HG03066 (cell line): ENCODE data around the gene CTSW.
A peak's percentile ranks its signal among the peaks of the same experiment; 100 is the strongest.

Source experiments
- ATAC-seq: cut with Tn5 transposase; IDR thresholded peaks from one replicate; pipeline ENCODE4 v1.9.1; 2021; ENCODE audit warnings: low read depth; ENCODE audit not compliant: unreplicated experiment

The CTSW gene

GRCh38 chr11:65865550-65866172 is 14.0 kb upstream of the CTSW start:
- ATAC-seq = no peak

- ATAC-seq = no peak
Measured at GRCh38 chr11:65866509-65867283, 12.9 kb upstream of the CTSW start.

DNA sequence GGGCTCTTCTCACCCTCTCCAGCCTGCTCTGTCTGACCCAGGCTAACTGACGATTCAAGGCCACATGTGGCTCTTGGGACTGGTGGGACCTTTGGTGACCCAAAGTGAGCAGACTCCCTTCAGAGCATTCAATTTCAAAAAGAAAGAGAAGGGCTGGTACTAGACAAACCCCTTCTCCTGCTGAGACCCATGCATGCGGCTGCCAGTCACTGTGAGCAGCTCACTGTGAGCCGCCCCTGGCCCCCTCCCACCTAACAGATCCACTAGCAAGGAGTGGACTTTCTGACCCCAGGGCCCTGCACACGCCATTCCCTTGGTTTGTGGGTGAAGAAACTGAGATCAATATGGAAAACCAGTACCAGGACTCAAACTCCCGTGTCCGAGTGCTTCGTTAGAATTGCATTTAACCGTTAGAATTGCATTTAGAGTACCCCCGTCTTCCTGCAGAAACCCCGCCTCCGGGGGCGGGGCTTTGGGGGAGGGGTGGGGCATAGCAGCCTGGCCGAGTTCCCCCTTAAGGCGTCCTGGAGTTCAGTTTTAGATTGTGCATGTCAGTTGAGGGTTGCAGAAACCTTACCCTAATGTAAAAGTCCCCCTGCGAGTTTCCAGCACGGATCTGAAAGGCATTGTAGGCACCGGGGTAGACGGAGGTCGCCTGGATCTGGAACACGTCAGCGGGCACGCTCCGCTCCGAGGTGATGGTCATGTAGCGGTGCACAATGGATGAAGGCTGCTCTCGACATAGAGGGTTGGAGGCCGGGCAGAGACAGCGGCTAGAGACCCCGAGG is 12.2 kb upstream of the CTSW start:
- no peak for ATAC-seq

- ATAC-seq = no peak
Measured at GRCh38 chr11:65868076-65868667, 11.5 kb upstream of the CTSW start.

GRCh38 chr11:65868907-65869306 is 10.7 kb upstream of the CTSW start:
- ATAC-seq = no peak

DNA sequence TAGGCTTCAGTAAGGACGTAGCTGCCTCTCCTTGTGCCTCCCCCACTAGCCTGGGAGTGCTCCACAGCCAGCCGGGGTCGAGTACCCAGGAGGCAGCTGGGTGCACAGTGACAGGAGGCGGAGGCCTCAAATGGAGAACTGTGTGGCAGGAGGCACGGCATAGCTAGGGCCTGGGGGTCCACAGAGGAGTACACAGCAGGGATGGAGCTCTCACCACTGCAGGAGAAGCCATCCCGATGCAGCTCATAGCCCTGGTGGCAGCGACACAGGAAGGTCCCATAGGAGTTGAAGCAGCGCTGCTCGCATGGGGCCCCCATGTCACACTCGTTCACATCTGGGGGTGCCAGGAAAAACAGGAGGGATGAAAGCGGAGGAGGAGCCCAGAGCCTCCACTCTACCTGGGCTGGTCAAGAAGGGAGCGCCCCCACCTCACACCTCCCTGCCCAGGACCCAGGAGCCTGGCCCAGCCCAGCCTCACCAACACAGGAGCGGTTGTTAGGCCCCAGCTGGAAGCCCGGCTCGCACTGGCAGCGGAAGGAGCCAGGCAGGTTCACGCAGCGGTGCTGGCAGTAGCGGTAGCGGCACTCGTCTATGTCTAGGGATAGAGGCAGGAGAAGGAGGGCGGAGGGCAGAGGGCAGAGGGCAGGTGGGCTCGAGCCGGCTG is 9.9 kb upstream of the CTSW start:
- ATAC-seq = no peak

DNA sequence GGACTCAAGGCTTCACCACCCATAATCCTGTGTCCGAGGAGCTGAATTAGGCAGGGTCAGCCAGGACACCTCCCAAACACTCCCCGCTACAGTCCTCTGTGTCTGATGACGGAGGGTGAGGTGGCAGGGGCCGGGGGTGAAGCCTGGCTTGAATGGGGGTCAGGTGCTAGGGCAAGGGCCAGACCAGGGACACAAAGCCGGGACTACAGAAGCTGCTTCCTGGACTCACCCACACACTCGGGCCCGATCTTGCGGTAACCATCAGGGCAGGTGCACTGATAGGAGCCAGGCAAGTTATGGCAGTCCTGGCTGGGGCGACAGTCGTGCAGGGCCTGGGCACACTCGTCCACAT is 9.4 kb upstream of the CTSW start:
- no peak for ATAC-seq

GRCh38 chr11:65870706-65871681 is 8.6 kb upstream of the CTSW start:
- ATAC-seq = no peak

GRCh38 chr11:65871811-65872548 is 7.7 kb upstream of the CTSW start:
- no peak for ATAC-seq

- ATAC-seq = no peak
Measured at GRCh38 chr11:65872586-65873317, 6.9 kb upstream of the CTSW start, which contains the start of gene EFEMP2. EFEMP2 (minus strand) TSS chr11:65872800; CDS start chr11:65872354, 446 bp downstream.

DNA sequence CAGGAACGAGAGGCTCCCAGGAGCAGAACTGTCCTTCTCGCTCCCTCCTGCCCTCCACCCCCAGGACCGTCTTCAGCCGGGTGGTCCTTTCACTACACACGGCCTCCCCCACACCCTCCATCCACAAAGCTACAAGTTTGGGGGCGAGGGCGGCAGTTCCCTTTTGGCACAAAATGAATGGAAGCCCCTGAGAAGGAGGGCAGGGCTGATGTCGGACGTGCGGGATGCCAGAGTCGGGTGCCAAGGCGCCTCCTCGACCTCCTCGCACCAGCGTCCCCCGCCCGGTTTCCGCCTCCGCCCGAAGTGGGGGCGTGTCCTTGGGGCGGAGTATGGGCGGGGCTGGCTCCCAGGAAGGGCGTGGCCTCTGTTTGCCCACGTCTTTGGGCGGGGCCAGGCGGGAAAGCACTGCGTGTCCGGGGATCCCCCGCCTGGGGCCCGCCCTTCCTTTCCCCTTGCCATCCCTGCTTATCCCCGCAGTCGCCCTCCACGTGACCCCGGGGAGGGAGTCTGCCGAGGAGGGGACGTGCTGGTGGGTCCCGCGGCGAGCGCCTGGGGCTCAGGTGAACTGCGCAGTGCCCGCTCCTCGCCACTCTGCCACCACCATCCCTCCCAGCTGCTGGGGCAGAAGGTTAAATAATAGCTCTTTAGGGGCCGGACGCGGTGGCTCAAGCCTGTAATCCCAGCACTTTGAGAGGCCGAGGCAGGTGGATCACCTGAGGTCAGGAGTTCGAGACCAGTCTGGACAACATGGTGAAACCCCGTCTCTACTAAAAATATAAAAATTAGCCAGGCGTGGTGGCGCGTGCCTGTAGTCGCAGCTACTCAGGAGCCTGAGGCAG is 6.1 kb upstream of the CTSW start:
- ATAC-seq = peak; percentile 65

GRCh38 chr11:65880027-65880426 is 390 bp downstream of the CTSW start:
- ATAC-seq = no peak

DNA sequence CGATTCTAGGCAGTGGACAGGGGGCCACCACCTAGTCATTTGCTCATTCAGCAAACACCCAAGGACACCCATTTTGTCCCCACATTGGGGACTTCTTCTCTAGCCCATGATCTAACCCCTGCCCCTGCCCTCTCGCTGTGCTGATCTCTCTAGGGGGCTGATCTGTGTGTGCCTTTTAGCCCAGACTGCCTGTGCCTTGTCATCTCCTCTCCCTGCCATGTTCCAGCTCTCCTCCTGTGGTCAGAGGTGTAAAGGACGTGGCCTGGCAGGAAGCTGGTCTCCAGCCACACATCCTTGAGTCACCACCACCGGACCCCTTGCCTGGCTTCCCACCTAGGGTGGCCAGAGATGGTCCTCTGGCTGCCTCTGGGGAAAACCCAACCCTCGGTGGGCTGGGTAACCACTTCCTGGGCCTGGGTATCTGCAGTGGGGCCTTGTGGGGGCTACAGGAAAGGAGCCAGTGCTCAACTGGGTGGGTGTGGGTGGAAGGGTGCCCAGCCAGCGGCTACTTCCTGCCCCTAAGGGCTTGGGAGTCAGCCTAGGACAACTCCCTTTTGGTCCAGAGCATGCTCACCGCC is 1.3 kb downstream of the CTSW start:
- no peak for ATAC-seq

DNA sequence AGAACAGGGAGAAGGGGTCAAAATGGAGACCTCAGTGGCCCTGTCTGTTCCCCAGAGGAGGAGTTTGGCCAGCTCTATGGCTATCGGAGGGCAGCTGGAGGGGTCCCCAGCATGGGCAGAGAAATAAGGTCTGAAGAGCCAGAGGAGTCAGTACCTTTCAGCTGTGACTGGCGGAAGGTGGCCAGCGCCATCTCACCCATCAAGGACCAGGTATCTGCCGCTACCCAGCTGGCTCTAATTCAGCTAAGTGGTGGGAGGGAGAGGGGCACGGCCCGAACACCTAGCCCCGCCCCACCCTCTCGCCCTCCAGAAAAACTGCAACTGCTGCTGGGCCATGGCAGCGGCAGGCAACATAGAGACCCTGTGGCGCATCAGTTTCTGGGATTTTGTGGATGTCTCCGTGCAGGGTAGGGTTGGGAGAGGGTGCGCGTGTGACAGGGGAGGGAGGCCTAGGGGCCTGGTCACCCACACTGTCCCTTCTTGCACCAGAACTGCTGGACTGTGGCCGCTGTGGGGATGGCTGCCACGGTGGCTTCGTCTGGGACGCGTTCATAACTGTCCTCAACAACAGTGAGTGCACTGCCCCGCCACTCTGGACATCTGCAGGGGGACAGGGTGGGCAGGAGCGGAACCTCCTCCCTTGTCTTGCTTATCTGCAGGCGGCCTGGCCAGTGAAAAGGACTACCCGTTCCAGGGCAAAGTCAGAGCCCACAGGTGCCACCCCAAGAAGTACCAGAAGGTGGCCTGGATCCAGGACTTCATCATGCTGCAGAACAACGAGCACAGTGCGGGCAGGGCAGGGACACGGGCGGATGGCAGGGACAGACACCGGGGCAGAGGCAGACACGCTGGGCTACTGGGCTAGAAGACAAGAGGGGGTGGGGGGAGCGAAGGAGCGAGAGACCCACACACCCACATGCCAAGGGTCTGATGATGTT is 2.8 kb downstream of the CTSW start:
- no peak for ATAC-seq

GRCh38 chr11:65883058-65883761 is 3.6 kb downstream of the CTSW start:
- no peak for ATAC-seq
